IMR-90 (cell line): ENCODE data around the gene PPARD. TPM values are rescaled to one million over a fixed set of nuclear protein-coding genes. Genes with fewer than 3 reads are reported as not detected.

ENCODE experiments used
- ATAC-seq: fragments of 200-7000 bp; cut with Tn5 transposase; 2 replicates; pipeline ENCODE4 v1.9.1; 2020; ENCODE audit warnings: low read depth, mild to moderate bottlenecking, moderate library complexity
- BruUV-seq: library from RNA; stranded (reverse); fragments of 400-500 nt; replicated peaks from 2 replicates; lab custom pipeline; 2021; lab: Mats Ljungman, UMichigan
- CTCF ChIA-PET: fragments of 300-600 bp; formaldehyde crosslinking; extraction: SDS; loops from one replicate; lab custom pipeline; 2021; ENCODE audit warnings: antibody characterized with exemption; lab: Yijun Ruan, JAX
- POLR2A ChIA-PET: fragments of 300-600 bp; sonication (Branson Sonifier 250); formaldehyde crosslinking; loops from one replicate; lab custom pipeline; 2022; ENCODE audit warnings: antibody characterized with exemption; ENCODE audit not compliant: unreplicated experiment; lab: Charles Lee
- DNase-seq: peaks from one replicate; pipeline ENCODE4 v3.0.0; 2013
- H2AFZ ChIP-seq: replicated peaks from 2 replicates; pipeline ENCODE3; 2013; ENCODE audit warnings: low read length, mild to moderate bottlenecking; ENCODE audit not compliant: poor library complexity
- H2AK5ac ChIP-seq: 2 replicates; pipeline ENCODE4 v1.6.1; 2013; ENCODE audit warnings: low read depth, low read length, inconsistent platforms
- H2AK9ac ChIP-seq: replicated peaks from 2 replicates; pipeline ENCODE3; 2013; ENCODE audit warnings: mild to moderate bottlenecking, low read depth, low read length, moderate library complexity; ENCODE audit not compliant: poor library complexity
- H2BK120ac ChIP-seq: 2 replicates; pipeline ENCODE4 v1.6.1; 2013; ENCODE audit warnings: low read depth, low read length, inconsistent platforms
- H2BK15ac ChIP-seq: 3 replicates; pipeline ENCODE4 v1.6.1; 2013; ENCODE audit warnings: low read depth, low read length, inconsistent platforms
- H2BK20ac ChIP-seq: 2 replicates; pipeline ENCODE4 v1.6.1; 2013; ENCODE audit warnings: low read depth, mild to moderate bottlenecking, inconsistent platforms, low read length, moderate library complexity
- H2BK5ac ChIP-seq: 2 replicates; pipeline ENCODE4 v1.6.1; 2013; ENCODE audit warnings: mild to moderate bottlenecking, low read depth, low read length, inconsistent platforms; ENCODE audit not compliant: poor library complexity, severe bottlenecking
- H3K14ac ChIP-seq: replicated peaks from 2 replicates; pipeline ENCODE4 v1.6.1; 2013; ENCODE audit warnings: low read depth, low read length, inconsistent platforms
- H3K18ac ChIP-seq: 2 replicates; pipeline ENCODE4 v1.6.1; 2013; ENCODE audit warnings: low read depth, low read length, control low read depth
- H3K23ac ChIP-seq: 2 replicates; pipeline ENCODE4 v1.6.1; 2013; ENCODE audit warnings: low read depth, low read length, inconsistent platforms
- H3K27ac ChIP-seq: 2 replicates; pipeline ENCODE4 v1.5.1; 2013; ENCODE audit warnings: mild to moderate bottlenecking, control low read depth, low read length; ENCODE audit not compliant: insufficient read depth
- H3K27me3 ChIP-seq: 2 replicates; pipeline ENCODE4 v1.6.1; 2013; ENCODE audit warnings: low read length; ENCODE audit not compliant: control insufficient read depth, insufficient read depth
- H3K36me3 ChIP-seq: 2 replicates; pipeline ENCODE4 v1.6.1; 2013; ENCODE audit warnings: low read length, mixed read lengths; ENCODE audit not compliant: control insufficient read depth, insufficient read depth
- H3K4ac ChIP-seq: 2 replicates; pipeline ENCODE4 v1.6.1; 2013; ENCODE audit warnings: low read depth, low read length, inconsistent platforms
- H3K4me1 ChIP-seq: 2 replicates; pipeline ENCODE4 v1.6.1; 2013; ENCODE audit warnings: low read length, mixed read lengths; ENCODE audit not compliant: control insufficient read depth, insufficient read depth
- H3K4me2 ChIP-seq: 2 replicates; pipeline ENCODE4 v1.6.1; 2013; ENCODE audit warnings: low read depth, mild to moderate bottlenecking, control low read depth, low read length, moderate library complexity
- H3K4me3 ChIP-seq: 2 replicates; pipeline ENCODE4 v1.5.1; 2013; ENCODE audit warnings: low read depth, mild to moderate bottlenecking, control low read depth, low read length, moderate library complexity; ENCODE audit not compliant: insufficient read depth
- H3K56ac ChIP-seq: 2 replicates; pipeline ENCODE4 v1.6.1; 2013; ENCODE audit warnings: low read length, inconsistent platforms; ENCODE audit not compliant: insufficient read depth; ENCODE audit errors: extremely low read depth
- H3K79me1 ChIP-seq, 2 experiments: 2 replicates each; pipeline ENCODE4 v1.6.1; 2013; ENCODE audit warnings: low read length in 2 of 2, inconsistent platforms in 1 of 2, low read depth in 1 of 2
- H3K9ac ChIP-seq: 2 replicates; pipeline ENCODE4 v1.6.1; 2013; ENCODE audit warnings: low read depth, low read length, control low read depth
- H3K9me1 ChIP-seq: 2 replicates; pipeline ENCODE4 v1.6.1; 2013; ENCODE audit warnings: low read length, inconsistent platforms; ENCODE audit not compliant: insufficient read depth
- H3K9me3 ChIP-seq: 2 replicates; pipeline ENCODE4 v1.6.1; 2013; ENCODE audit warnings: low read length; ENCODE audit not compliant: control insufficient read depth, insufficient read depth
- H4K20me1 ChIP-seq: 2 replicates; pipeline ENCODE4 v1.6.1; 2013; ENCODE audit warnings: low read length, inconsistent platforms; ENCODE audit not compliant: insufficient read depth
- H4K5ac ChIP-seq: 2 replicates; pipeline ENCODE4 v1.6.1; 2013; ENCODE audit warnings: mild to moderate bottlenecking, low read depth, low read length, control low read depth
- H4K8ac ChIP-seq, 2 experiments: 2 replicates each; pipeline ENCODE4 v1.6.1; 2013; ENCODE audit warnings: low read depth in 2 of 2, low read length in 2 of 2, control low read depth in 1 of 2, inconsistent platforms in 1 of 2
- H4K91ac ChIP-seq: 2 replicates; pipeline ENCODE4 v1.6.1; 2013; ENCODE audit warnings: low read depth, low read length, inconsistent platforms; ENCODE audit not compliant: insufficient read depth
- CEBPB ChIP-seq: IDR thresholded peaks from 2 replicates; pipeline ENCODE4 v1.6.1; 2012; ENCODE audit warnings: low read depth, low read length, improper control_type of control experiment
- ELK1 ChIP-seq: fragments of 150-350 bp; IDR thresholded peaks from 2 replicates; pipeline ENCODE4 v1.6.1; 2016; ENCODE audit warnings: low read depth, mild to moderate bottlenecking, low read length, moderate library complexity, borderline replicate concordance
- FOS ChIP-seq: fragments of 150-350 bp; IDR thresholded peaks from 2 replicates; pipeline ENCODE4 v1.6.1; 2016; ENCODE audit warnings: low read depth, low read length
- MAZ ChIP-seq: IDR thresholded peaks from 2 replicates; pipeline ENCODE4 v1.6.1; 2012; ENCODE audit warnings: low read depth, mild to moderate bottlenecking, low read length, improper control_type of control experiment, moderate library complexity, borderline replicate concordance
- MXI1 ChIP-seq: IDR thresholded peaks from 2 replicates; pipeline ENCODE4 v1.6.1; 2012; ENCODE audit warnings: low read depth, mild to moderate bottlenecking, low read length, moderate library complexity, borderline replicate concordance
- NFE2L2 ChIP-seq: fragments of 150-350 bp; IDR thresholded peaks from 2 replicates; pipeline ENCODE4 v1.6.1; 2016; ENCODE audit warnings: low read depth, mild to moderate bottlenecking, low read length
- POLR2A ChIP-seq: IDR thresholded peaks from 2 replicates; pipeline ENCODE4 v1.6.1; 2012; ENCODE audit warnings: mild to moderate bottlenecking, low read depth, low read length
- SMC3 ChIP-seq: fragments of 150-350 bp; IDR thresholded peaks from 2 replicates; pipeline ENCODE4 v1.6.1; 2016; ENCODE audit warnings: low read depth, mild to moderate bottlenecking, antibody characterized with exemption, low read length, moderate library complexity
- WGBS, 2 experiments: methylation state at CpG; one replicate each; pipeline versions ENCODE4 v1.1.5 to v1.1.7; 2013; ENCODE audit warnings: missing lambda C conversion rate in 2 of 2; ENCODE audit not compliant: insufficient read length in 1 of 2; ENCODE audit errors: extremely low coverage in 2 of 2; 5-methylcytosine and 5-hydroxymethylcytosine counted together
- dilution Hi-C: fragments of 300-500 bp; cut with HindIII; formaldehyde crosslinking; loops from one replicate; pipeline ENCODE4 v1.14.3; 2018; ENCODE audit warnings: low sequenced_read_pairs; ENCODE audit not compliant: unreplicated experiment
- in situ Hi-C: fragments of 300-500 bp; cut with MboI; formaldehyde crosslinking; loops from 3 replicates; pipeline ENCODE4 v1.14.3; 2019; ENCODE audit warnings: low sequenced_read_pairs, inconsistent platforms, mixed read lengths
- intact Hi-C: fragments of 100-400 bp; cut with micrococcal nuclease; formaldehyde crosslinking; loops from 2 replicates; pipeline ENCODE4 v1.10.0; 2022
- polyA plus RNA-seq, 3 experiments: library from polyadenylated mRNA; depleted of rRNA; stranded (reverse); fragments of >200 nt; gene quantifications; 2 replicates each; pipeline ENCODE4 v1.2.3, GENCODE V29; 2012; ENCODE audit warnings: low replicate concordance in 1 of 3
- total RNA-seq: library from RNA; depleted of rRNA; stranded (reverse); fragments of >200 nt; gene quantifications from 2 replicates; pipeline ENCODE4 v1.2.3, GENCODE V29; 2012

Gene PPARD
- total and polyA plus RNA-seq, 2 of the 4 experiments (the other 2 are of a cell fraction) = 10.4 to 69.0 TPM

DNA sequence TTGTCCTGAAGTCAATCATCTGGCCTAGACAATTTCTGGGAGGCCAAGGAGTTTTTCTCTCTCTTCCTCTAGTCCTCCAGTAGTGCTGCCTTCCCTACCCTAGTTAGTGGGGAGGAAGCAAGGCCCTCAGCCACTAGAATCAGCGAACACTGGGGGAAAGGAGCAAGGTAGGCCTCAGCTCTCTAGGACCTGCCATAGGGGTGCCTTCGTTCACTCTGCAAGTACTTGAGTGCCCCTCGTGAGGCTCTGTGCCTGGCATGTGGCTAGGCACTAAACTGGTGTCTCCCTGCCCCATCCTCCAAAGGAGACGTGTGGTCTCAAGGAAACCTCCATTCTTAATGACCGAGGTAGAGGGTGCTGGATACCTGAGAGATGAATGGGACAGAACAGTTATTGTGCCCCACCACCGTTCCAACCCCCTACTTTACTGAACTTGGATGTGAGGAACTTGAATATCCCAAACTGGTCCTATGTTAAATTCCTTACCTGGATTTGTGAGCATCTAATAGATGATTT is 43.7 kb upstream of the PPARD start:
- Histone ChIP-seq H2BK20ac (no peak overlapping the region), H3K79me1 (no peaks in the 10 kb centered on the region), H3K36me3 (peaks cover 18% of the 10 kb centered on the region), H4K20me1 (no peaks in the 10 kb centered on the region), H2BK5ac (no peak overlapping the region), H2AK9ac (no peak overlapping the region), H3K9ac (no peak overlapping the region), H2BK15ac (no peak overlapping the region), H3K27me3 (no peaks in the 10 kb centered on the region), H3K4me3 (no peak overlapping the region), H3K4me1 (peaks cover 7% of the 10 kb centered on the region), H4K8ac (no peak overlapping the region), H3K56ac (no peak overlapping the region), H2AFZ (no peak overlapping the region), H3K18ac (no peak overlapping the region), H3K14ac (no peak overlapping the region), H2BK120ac (no peak overlapping the region), H2AK5ac (no peak overlapping the region), H3K27ac (no peak overlapping the region), H3K9me1 (peaks cover 4% of the 10 kb centered on the region; the same call in 1 of the 2 replicates), H3K4me2 (no peak overlapping the region), H3K23ac (no peak overlapping the region), H3K4ac (no peak overlapping the region), H3K9me3 (no peaks in the 10 kb centered on the region), H4K5ac (no peak overlapping the region), H4K91ac (no peak overlapping the region)
- 100% methylated on average over 2 of the region's 6 CpGs; no CpG with 5 or more reads in 1 of the 2 experiments for WGBS, 2 experiments
- no peak for DNase-seq
- ATAC-seq = no peak
- ChIA-PET POLR2A (no interaction called here), CTCF (no interaction called here)
- no TSS peak for BruUV-seq
- TF ChIP-seq FOS (no peak), CEBPB (no peak), ELK1 (no peak), POLR2A (no peak), MXI1 (no peak), SMC3 (no peak), NFE2L2 (no peak), MAZ (no peak)
- in situ Hi-C loops (no loop called here), intact Hi-C loops (loop anchor here (5.0 kb wide), 2 partner anchors 154 to 169 kb away; partner anchors contain the start of genes FANCE and RPL10A), dilution Hi-C loops (no loop called here)
